ENCODE data around the gene PADI2. TPM values are rescaled to one million over a fixed set of nuclear protein-coding genes. Genes with fewer than 3 reads are reported as not detected.
"Not testable (repeated sequence)": the region's sequence is repeated elsewhere in the genome, so short reads cannot be mapped to it uniquely, and the experiment has no call there.

Gene PADI2
- total and polyA plus RNA-seq, 2 experiments from 2014 or later, result 1.7 to 4.3 TPM

DNA sequence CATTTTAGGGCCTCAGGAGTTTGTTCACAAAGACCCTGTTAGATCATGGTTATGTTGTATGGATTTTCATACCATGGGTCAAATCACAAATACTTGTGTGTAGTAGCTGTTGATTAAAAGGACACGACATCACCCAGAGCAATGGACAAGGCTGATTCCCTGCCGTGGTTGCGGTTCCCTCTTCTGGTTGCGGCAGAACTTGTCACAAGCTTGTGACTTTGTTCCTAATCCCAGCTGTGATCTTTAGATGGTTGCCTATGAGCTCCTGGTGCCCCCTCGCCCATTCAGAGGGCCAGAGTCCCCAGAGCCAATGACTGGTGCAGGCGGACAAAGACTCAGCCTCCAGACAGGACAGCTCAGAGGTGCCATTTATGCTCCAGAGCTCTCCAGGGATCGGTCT is 53.6 kb downstream of the PADI2 start:
- Mint-ChIP-seq H3K27me3 (ENCODE audit: insufficient read depth, low read depth, poor library complexity) (peaks cover 6% of the 10 kb centered on the region), H3K4me1 (peaks cover 6% of the 10 kb centered on the region), H3K9me3 (peaks cover 3% of the 10 kb centered on the region; the same call in 1 of the 3 replicates), H3K27ac (no peak overlapping the region), H3K36me3 (ENCODE audit: low read depth) (0 out of 3 replicates have a peak, but pooled peaks cover 2% of the 10 kb centered on the region), H3K4me3 (no peak overlapping the region)
- no peaks in the 10 kb centered on the region for H4K20me1 ChIP-seq (replicated peaks; ENCODE audit: insufficient read depth)
- no peaks in the 10 kb centered on the region for H3F3A ChIP-seq (replicated peaks; ENCODE audit: low read depth)
- H2AFZ ChIP-seq, result no peak overlapping the region
- ATAC-seq (no peak), DNase-seq (ENCODE audit: low spot score) (no peak)
- no peak overlapping the region for H3K4me3 ChIP-seq
- H3K27ac ChIP-seq (ENCODE audit: low read depth), result no peak overlapping the region
- TF ChIP-seq, protein P1, sequence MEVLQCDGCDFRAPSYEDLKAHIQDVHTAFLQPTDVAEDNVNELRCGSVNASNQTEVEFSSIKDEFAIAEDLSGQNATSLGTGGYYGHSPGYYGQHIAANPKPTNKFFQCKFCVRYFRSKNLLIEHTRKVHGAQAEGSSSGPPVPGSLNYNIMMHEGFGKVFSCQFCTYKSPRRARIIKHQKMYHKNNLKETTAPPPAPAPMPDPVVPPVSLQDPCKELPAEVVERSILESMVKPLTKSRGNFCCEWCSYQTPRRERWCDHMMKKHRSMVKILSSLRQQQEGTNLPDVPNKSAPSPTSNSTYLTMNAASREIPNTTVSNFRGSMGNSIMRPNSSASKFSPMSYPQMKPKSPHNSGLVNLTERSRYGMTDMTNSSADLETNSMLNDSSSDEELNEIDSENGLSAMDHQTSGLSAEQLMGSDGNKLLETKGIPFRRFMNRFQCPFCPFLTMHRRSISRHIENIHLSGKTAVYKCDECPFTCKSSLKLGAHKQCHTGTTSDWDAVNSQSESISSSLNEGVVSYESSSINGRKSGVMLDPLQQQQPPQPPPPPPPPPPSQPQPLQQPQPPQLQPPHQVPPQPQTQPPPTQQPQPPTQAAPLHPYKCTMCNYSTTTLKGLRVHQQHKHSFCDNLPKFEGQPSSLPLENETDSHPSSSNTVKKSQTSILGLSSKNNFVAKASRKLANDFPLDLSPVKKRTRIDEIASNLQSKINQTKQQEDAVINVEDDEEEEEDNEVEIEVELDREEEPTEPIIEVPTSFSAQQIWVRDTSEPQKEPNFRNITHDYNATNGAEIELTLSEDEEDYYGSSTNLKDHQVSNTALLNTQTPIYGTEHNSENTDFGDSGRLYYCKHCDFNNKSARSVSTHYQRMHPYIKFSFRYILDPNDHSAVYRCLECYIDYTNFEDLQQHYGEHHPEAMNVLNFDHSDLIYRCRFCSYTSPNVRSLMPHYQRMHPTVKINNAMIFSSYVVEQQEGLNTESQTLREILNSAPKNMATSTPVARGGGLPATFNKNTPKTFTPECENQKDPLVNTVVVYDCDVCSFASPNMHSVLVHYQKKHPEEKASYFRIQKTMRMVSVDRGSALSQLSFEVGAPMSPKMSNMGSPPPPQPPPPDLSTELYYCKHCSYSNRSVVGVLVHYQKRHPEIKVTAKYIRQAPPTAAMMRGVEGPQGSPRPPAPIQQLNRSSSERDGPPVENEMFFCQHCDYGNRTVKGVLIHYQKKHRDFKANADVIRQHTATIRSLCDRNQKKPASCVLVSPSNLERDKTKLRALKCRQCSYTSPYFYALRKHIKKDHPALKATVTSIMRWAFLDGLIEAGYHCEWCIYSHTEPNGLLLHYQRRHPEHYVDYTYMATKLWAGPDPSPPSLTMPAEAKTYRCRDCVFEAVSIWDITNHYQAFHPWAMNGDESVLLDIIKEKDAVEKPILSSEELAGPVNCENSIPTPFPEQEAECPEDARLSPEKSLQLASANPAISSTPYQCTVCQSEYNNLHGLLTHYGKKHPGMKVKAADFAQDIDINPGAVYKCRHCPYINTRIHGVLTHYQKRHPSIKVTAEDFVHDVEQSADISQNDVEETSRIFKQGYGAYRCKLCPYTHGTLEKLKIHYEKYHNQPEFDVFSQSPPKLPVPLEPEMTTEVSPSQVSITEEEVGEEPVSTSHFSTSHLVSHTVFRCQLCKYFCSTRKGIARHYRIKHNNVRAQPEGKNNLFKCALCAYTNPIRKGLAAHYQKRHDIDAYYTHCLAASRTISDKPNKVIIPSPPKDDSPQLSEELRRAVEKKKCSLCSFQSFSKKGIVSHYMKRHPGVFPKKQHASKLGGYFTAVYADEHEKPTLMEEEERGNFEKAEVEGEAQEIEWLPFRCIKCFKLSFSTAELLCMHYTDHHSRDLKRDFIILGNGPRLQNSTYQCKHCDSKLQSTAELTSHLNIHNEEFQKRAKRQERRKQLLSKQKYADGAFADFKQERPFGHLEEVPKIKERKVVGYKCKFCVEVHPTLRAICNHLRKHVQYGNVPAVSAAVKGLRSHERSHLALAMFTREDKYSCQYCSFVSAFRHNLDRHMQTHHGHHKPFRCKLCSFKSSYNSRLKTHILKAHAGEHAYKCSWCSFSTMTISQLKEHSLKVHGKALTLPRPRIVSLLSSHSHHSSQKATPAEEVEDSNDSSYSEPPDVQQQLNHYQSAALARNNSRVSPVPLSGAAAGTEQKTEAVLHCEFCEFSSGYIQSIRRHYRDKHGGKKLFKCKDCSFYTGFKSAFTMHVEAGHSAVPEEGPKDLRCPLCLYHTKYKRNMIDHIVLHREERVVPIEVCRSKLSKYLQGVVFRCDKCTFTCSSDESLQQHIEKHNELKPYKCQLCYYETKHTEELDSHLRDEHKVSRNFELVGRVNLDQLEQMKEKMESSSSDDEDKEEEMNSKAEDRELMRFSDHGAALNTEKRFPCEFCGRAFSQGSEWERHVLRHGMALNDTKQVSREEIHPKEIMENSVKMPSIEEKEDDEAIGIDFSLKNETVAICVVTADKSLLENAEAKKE (CRISPR knock-in tag; IDR thresholded peaks at IDR 0.05), result no peak
- TF ChIP-seq JUNB (IDR thresholded peaks at IDR 0.05; ENCODE audit: unreplicated experiment) (no peak), ZNF331 (CRISPR knock-in tag; IDR thresholded peaks at IDR 0.05; ENCODE audit: low read depth) (no peak)
- no peaks in the 10 kb centered on the region for H3K9me2 ChIP-seq (ENCODE audit: insufficient read depth)
- H3K36me3 ChIP-seq (ENCODE audit: insufficient read depth), result no peaks in the 10 kb centered on the region; the same call in 1 of the 2 replicates
- H3K79me2 ChIP-seq (replicated peaks; ENCODE audit: insufficient read depth), result no peaks in the 10 kb centered on the region
- H3K4me1 ChIP-seq (ENCODE audit: insufficient read depth), result peaks cover 22% of the 10 kb centered on the region
- no peak overlapping the region for H3K4me2 ChIP-seq
- no peaks in the 10 kb centered on the region for H3K27me3 ChIP-seq (ENCODE audit: insufficient read depth)

DNA sequence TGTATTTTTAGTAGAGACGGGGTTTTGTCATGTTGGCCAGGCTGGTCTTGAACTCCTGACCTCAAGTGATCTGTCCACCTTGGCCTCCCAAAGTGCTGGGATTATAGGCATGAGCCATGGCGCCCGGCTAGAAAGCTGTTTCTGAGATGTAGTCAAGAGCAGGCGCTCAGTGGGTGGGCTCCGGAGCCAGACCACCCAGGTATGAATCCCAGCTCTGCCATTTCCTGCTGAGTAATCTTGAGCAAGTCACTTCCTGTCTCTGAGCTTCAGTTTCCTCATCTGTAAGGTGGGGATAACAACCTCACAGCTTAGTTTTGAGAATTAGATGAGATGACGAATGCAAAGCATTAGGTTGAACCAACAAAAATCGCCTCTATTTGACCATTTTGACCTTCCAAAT is 56.5 kb downstream of the PADI2 start:
- H3K4me2 ChIP-seq; H3K9me2 ChIP-seq (ENCODE audit: insufficient read depth); H4K20me1 ChIP-seq (replicated peaks; ENCODE audit: insufficient read depth); H3K36me3 ChIP-seq (ENCODE audit: insufficient read depth); H3K27me3 ChIP-seq (ENCODE audit: insufficient read depth); H3K79me2 ChIP-seq (replicated peaks; ENCODE audit: insufficient read depth); H3K27ac Mint-ChIP-seq; H3K27ac ChIP-seq (ENCODE audit: low read depth); H3F3A ChIP-seq (replicated peaks; ENCODE audit: low read depth); H3K4me3 Mint-ChIP-seq; H3K27me3 Mint-ChIP-seq (ENCODE audit: insufficient read depth, low read depth, poor library complexity); ATAC-seq; H3K4me3 ChIP-seq; H3K9me3 Mint-ChIP-seq; H2AFZ ChIP-seq; H3K36me3 Mint-ChIP-seq (ENCODE audit: low read depth): not testable (repeated sequence)
- peak; percentile 41 for DNase-seq (ENCODE audit: low spot score)
- H3K4me1 Mint-ChIP-seq, result peaks cover 22% of the 10 kb centered on the region
- peaks cover 35% of the 10 kb centered on the region for H3K4me1 ChIP-seq (ENCODE audit: insufficient read depth)
